Peyer's patch (tissue), 4 donors: ENCODE results near the gene SLC49A3.

Source experiments
- CTCF ChIP-seq, 6 experiments: fragments of 450-650 bp in 4 of 6; fragments of 200-600 bp in 2 of 6; sonication (generic) in 1 of 6; IDR thresholded peaks; one replicate each; pipeline ENCODE4 v1.5.1; 2017 to 2019; ENCODE audit warnings: antibody characterized with exemption in 6 of 6, mild to moderate bottlenecking in 3 of 6, moderate library complexity in 1 of 6
- POLR2A ChIP-seq, 2 donors: fragments of 450-650 bp; IDR thresholded peaks; one replicate each; pipeline ENCODE4 v1.5.1; 2017; ENCODE audit warnings: antibody characterized with exemption in 2 of 2, mild to moderate bottlenecking in 2 of 2, moderate library complexity in 2 of 2

GRCh38 chr4:655464-656151 is 33.3 kb downstream of the SLC49A3 start:
- TF ChIP-seq CTCF (IDR thresholded peaks at IDR 0.05) = no peak
- TF ChIP-seq POLR2A (IDR thresholded peaks at IDR 0.05) = no peak
